HEK293 (cell line): ENCODE measurements around the gene ARPC5.
A peak's percentile ranks its signal among the peaks of the same experiment; 100 is the strongest.

Source experiments
- CTCF ChIA-PET: fragments of 350-600 bp; formaldehyde crosslinking; extraction: SDS; loops from one replicate; lab custom pipeline; 2021; ENCODE audit warnings: antibody characterized with exemption; lab: Yijun Ruan, JAX
- POLR2A ChIA-PET: fragments of 300-600 bp; formaldehyde crosslinking; extraction: SDS; loops from one replicate; lab custom pipeline; 2020; ENCODE audit warnings: antibody characterized with exemption, inconsistent platforms; lab: Yijun Ruan, JAX
- H3K27ac ChIP-seq: fragments of 200-500 bp; sonication (Bioruptor generic); 2 replicates; pipeline ENCODE4 v1.5.1; 2014; ENCODE audit warnings: low read depth, low read length, control low read depth, inconsistent platforms; ENCODE audit errors: extremely low read depth
- H3K36me3 ChIP-seq, 2 experiments: fragments of 200-500 bp in 1 of 2; sonication (Bioruptor generic) in 1 of 2; 1 replicate in 1 of 2; 2 replicates in 1 of 2; pipeline ENCODE4 v1.5.1; 2014 to 2017; ENCODE audit warnings: inconsistent platforms in 2 of 2, low read length in 2 of 2; ENCODE audit not compliant: control insufficient read depth in 2 of 2, insufficient read depth in 1 of 2
- H3K4me1 ChIP-seq: fragments of 200-500 bp; sonication (Bioruptor generic); 2 replicates; pipeline ENCODE4 v1.5.1; 2014; ENCODE audit warnings: mild to moderate bottlenecking, low read length, inconsistent platforms; ENCODE audit not compliant: control insufficient read depth, insufficient read depth
- H3K4me3 ChIP-seq: 2 replicates; pipeline ENCODE4 v1.5.1; 2011; ENCODE audit warnings: low read depth, mild to moderate bottlenecking, control low read depth, low read length, moderate library complexity
- H3K9me3 ChIP-seq: fragments of 200-500 bp; sonication (Bioruptor generic); 2 replicates; pipeline ENCODE4 v1.5.1; 2014; ENCODE audit warnings: low read depth, low read length, inconsistent platforms; ENCODE audit not compliant: control insufficient read depth, insufficient read depth
- HIC1 ChIP-seq: fragments of 450-650 bp; formaldehyde crosslinking; IDR thresholded peaks from 2 replicates; pipeline ENCODE4 v1.5.1; 2016; ENCODE audit warnings: missing biosample characterization, missing genetic modification characterization
- OSR2 ChIP-seq: fragments of 450-650 bp; formaldehyde crosslinking; IDR thresholded peaks from 2 replicates; pipeline ENCODE4 v1.5.1; 2016; ENCODE audit warnings: missing biosample characterization, missing genetic modification characterization
- SETDB1 ChIP-seq: IDR thresholded peaks from one replicate; pipeline ENCODE4 v1.6.1; 2017; ENCODE audit warnings: mild to moderate bottlenecking, low read length, moderate library complexity, mixed read lengths; ENCODE audit not compliant: insufficient read length
- YY1 ChIP-seq: fragments of 450-650 bp; formaldehyde crosslinking; IDR thresholded peaks from 2 replicates; pipeline ENCODE4 v1.5.1; 2018; ENCODE audit warnings: missing biosample characterization, missing genetic modification characterization
- ZBTB1 ChIP-seq: fragments of 450-650 bp; formaldehyde crosslinking; IDR thresholded peaks from 2 replicates; pipeline ENCODE4 v1.5.1; 2016; ENCODE audit warnings: missing biosample characterization, missing genetic modification characterization
- ZFP69B ChIP-seq: fragments of 450-650 bp; formaldehyde crosslinking; IDR thresholded peaks from 2 replicates; pipeline ENCODE4 v1.5.1; 2016; ENCODE audit warnings: missing biosample characterization, missing genetic modification characterization
- ZIC2 ChIP-seq: fragments of 450-650 bp; formaldehyde crosslinking; IDR thresholded peaks from 2 replicates; pipeline ENCODE4 v1.5.1; 2016; ENCODE audit warnings: missing biosample characterization, missing genetic modification characterization
- ZNF155 ChIP-seq: fragments of 450-650 bp; formaldehyde crosslinking; IDR thresholded peaks from 2 replicates; pipeline ENCODE4 v1.5.1; 2016; ENCODE audit warnings: missing biosample characterization, missing genetic modification characterization
- ZNF335 ChIP-seq: fragments of 450-650 bp; formaldehyde crosslinking; conservative IDR thresholded peaks from 2 replicates; pipeline ENCODE4 v1.5.1; 2016; ENCODE audit warnings: missing biosample characterization, missing genetic modification characterization
- ZNF391 ChIP-seq: fragments of 450-650 bp; formaldehyde crosslinking; IDR thresholded peaks from 2 replicates; pipeline ENCODE4 v1.5.1; 2016; ENCODE audit warnings: low read depth, missing biosample characterization, missing genetic modification characterization, borderline replicate concordance
- ZNF426 ChIP-seq: fragments of 450-650 bp; formaldehyde crosslinking; IDR thresholded peaks from 2 replicates; pipeline ENCODE4 v1.5.1; 2017; ENCODE audit warnings: missing biosample characterization, missing genetic modification characterization, mild to moderate bottlenecking, inconsistent platforms, moderate library complexity
- ZNF654 ChIP-seq: fragments of 450-650 bp; formaldehyde crosslinking; IDR thresholded peaks from 2 replicates; pipeline ENCODE4 v1.5.1; 2016; ENCODE audit warnings: low read depth, missing biosample characterization, missing genetic modification characterization
- ZNF660 ChIP-seq: fragments of 450-650 bp; IDR thresholded peaks from 2 replicates; pipeline ENCODE4 v1.5.1; 2018; ENCODE audit warnings: missing biosample characterization, mild to moderate bottlenecking, missing genetic modification characterization
- ZNF664 ChIP-seq: fragments of 450-650 bp; formaldehyde crosslinking; IDR thresholded peaks from 2 replicates; pipeline ENCODE4 v1.5.1; 2016; ENCODE audit warnings: missing biosample characterization, missing genetic modification characterization
- ZNF692 ChIP-seq: fragments of 450-650 bp; formaldehyde crosslinking; IDR thresholded peaks from 2 replicates; pipeline ENCODE4 v1.5.1; 2016; ENCODE audit warnings: missing biosample characterization, missing genetic modification characterization
- TF ChIP-seq, protein P1 (sequence below): fragments of 450-650 bp; formaldehyde crosslinking; IDR thresholded peaks from 2 replicates; pipeline ENCODE4 v1.5.1; 2017; ENCODE audit warnings: missing biosample characterization, missing genetic modification characterization
- TF ChIP-seq, protein P2 (sequence below): fragments of 450-650 bp; formaldehyde crosslinking; IDR thresholded peaks from 2 replicates; pipeline ENCODE4 v1.5.1; 2016; ENCODE audit warnings: missing biosample characterization, missing genetic modification characterization
- TF ChIP-seq, protein P3 (sequence below): fragments of 450-650 bp; formaldehyde crosslinking; IDR thresholded peaks from 2 replicates; pipeline ENCODE4 v1.5.1; 2016; ENCODE audit warnings: missing biosample characterization, missing genetic modification characterization

The ARPC5 gene

DNA sequence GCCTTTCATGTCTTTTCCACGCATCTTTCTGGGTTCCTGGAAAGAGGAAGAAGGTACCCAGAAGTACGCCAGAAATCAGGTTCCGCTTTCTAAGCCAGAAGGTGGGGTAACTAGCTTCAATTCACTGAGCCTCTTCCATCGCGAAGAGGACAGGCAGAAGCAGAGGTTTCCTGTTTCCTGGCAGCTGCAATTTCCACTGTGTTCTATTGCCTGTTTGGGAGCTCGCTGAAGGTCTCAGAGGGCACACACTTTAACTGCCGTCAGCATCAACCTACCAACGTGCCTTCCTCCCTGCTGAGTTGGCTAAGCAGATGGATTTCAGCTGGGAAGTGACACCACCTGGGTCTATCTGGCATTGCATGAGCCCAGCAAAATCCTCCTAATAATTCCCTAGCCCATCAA is 55.3 kb downstream of the ARPC5 start:
- no peaks in the 10 kb centered on the region for H3K36me3 ChIP-seq
- POLR2A ChIA-PET, result no interaction called here
- CTCF ChIA-PET, result interaction anchor here (0.6 to 1.0 kb wide), 4 partner anchors 11 to 56 kb away, joined by 3 to 4 read pairs (median 3); no protein-coding TSS in a partner anchor
- H3K4me3 ChIP-seq, result no peak overlapping the region
- TF ChIP-seq ZIC2, result peak; percentile 29; the same call in 1 of the 2 replicates
- TF ChIP-seq ZNF664 (tag by site-specific recombination), result no peak
- TF ChIP-seq, protein P1, sequence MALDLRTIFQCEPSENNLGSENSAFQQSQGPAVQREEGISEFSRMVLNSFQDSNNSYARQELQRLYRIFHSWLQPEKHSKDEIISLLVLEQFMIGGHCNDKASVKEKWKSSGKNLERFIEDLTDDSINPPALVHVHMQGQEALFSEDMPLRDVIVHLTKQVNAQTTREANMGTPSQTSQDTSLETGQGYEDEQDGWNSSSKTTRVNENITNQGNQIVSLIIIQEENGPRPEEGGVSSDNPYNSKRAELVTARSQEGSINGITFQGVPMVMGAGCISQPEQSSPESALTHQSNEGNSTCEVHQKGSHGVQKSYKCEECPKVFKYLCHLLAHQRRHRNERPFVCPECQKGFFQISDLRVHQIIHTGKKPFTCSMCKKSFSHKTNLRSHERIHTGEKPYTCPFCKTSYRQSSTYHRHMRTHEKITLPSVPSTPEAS, result peak; percentile 60
- no peak for TF ChIP-seq ZNF426 (tag by site-specific recombination)
- no peak for TF ChIP-seq ZNF155 (tag by site-specific recombination)
- TF ChIP-seq ZNF335 (tag by site-specific recombination), result peak; percentile 28; the same call in 1 of the 2 replicates
- TF ChIP-seq ZNF654 (tag by site-specific recombination), result peak; percentile 19; the same call in 1 of the 2 replicates
- TF ChIP-seq, protein P2, sequence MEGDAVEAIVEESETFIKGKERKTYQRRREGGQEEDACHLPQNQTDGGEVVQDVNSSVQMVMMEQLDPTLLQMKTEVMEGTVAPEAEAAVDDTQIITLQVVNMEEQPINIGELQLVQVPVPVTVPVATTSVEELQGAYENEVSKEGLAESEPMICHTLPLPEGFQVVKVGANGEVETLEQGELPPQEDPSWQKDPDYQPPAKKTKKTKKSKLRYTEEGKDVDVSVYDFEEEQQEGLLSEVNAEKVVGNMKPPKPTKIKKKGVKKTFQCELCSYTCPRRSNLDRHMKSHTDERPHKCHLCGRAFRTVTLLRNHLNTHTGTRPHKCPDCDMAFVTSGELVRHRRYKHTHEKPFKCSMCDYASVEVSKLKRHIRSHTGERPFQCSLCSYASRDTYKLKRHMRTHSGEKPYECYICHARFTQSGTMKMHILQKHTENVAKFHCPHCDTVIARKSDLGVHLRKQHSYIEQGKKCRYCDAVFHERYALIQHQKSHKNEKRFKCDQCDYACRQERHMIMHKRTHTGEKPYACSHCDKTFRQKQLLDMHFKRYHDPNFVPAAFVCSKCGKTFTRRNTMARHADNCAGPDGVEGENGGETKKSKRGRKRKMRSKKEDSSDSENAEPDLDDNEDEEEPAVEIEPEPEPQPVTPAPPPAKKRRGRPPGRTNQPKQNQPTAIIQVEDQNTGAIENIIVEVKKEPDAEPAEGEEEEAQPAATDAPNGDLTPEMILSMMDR (tag by site-specific recombination), result peak; percentile 52
- no peaks in the 10 kb centered on the region for H3K4me1 ChIP-seq
- no peak overlapping the region for H3K27ac ChIP-seq
- no peaks in the 10 kb centered on the region for H3K9me3 ChIP-seq

DNA sequence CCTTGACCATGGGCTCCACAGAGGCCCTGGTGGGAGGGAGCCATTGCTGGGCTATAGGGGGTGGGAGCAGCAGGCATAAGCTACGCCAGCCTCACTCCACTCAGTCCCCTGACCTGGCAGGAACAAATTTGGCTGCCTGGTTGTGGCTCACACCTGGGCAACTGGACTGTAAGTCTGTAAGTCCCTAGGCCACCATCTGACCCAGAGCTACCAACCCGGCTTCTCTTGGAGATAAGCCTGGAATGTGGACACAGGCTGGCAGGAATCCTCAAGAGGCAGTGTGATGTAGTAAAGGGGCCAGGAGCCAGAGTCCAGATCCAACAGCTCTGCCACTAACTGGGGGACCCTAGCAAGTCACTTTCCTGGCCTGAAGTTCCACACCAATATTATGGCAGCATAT is 56.7 kb downstream of the ARPC5 start:
- H3K27ac ChIP-seq, result no peak overlapping the region
- no peak for TF ChIP-seq SETDB1
- no peak for TF ChIP-seq OSR2
- TF ChIP-seq ZFP69B (tag by site-specific recombination), result no peak
- TF ChIP-seq YY1 (tag by site-specific recombination), result no peak
- no peak for TF ChIP-seq ZBTB1 (tag by site-specific recombination)
- TF ChIP-seq ZNF660 (tag by site-specific recombination), result no peak
- no peak for TF ChIP-seq ZNF391 (tag by site-specific recombination)
- TF ChIP-seq ZNF692, result no peak
- TF ChIP-seq HIC1 (tag by site-specific recombination), result no peak
- TF ChIP-seq, protein P3, sequence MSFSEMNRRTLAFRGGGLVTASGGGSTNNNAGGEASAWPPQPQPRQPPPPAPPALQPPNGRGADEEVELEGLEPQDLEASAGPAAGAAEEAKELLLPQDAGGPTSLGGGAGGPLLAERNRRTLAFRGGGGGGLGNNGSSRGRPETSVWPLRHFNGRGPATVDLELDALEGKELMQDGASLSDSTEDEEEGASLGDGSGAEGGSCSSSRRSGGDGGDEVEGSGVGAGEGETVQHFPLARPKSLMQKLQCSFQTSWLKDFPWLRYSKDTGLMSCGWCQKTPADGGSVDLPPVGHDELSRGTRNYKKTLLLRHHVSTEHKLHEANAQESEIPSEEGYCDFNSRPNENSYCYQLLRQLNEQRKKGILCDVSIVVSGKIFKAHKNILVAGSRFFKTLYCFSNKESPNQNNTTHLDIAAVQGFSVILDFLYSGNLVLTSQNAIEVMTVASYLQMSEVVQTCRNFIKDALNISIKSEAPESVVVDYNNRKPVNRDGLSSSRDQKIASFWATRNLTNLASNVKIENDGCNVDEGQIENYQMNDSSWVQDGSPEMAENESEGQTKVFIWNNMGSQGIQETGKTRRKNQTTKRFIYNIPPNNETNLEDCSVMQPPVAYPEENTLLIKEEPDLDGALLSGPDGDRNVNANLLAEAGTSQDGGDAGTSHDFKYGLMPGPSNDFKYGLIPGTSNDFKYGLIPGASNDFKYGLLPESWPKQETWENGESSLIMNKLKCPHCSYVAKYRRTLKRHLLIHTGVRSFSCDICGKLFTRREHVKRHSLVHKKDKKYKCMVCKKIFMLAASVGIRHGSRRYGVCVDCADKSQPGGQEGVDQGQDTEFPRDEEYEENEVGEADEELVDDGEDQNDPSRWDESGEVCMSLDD (tag by site-specific recombination), result no peak
- H3K36me3 ChIP-seq, result no peaks in the 10 kb centered on the region
- POLR2A ChIA-PET, result no interaction called here
- H3K4me1 ChIP-seq, result no peaks in the 10 kb centered on the region
- no peaks in the 10 kb centered on the region for H3K9me3 ChIP-seq
- CTCF ChIA-PET, result interaction anchor here (0.7 to 1.1 kb wide), 3 partner anchors 11 to 1210 kb away, joined by 3 to 6 read pairs (median 4); no protein-coding TSS in a partner anchor
- H3K4me3 ChIP-seq, result no peak overlapping the region
